ENCODE data around the gene AGBL2.

Gene AGBL2

GRCh38 chr11:47661245-47661644 is 53.9 kb downstream of the AGBL2 start:
- H3K9ac ChIP-seq, result no peak overlapping the region
- H2AFZ ChIP-seq (ENCODE audit: low read depth), result no peak overlapping the region
- H3K4me1 ChIP-seq (ENCODE audit: low read depth, poor library complexity, severe bottlenecking), result peaks cover 12% of the 10 kb centered on the region
- H3K27ac ChIP-seq, result no peak overlapping the region
- H3K4me3 ChIP-seq (IDR thresholded peaks at IDR 0.05; ENCODE audit: insufficient read depth, low read depth, low read length), result no peak overlapping the region
- no peak overlapping the region for H3K4me2 ChIP-seq
- no peaks in the 10 kb centered on the region for H4K20me1 ChIP-seq (ENCODE audit: insufficient read depth)
- no peaks in the 10 kb centered on the region for H3K27me3 ChIP-seq (ENCODE audit: insufficient read depth, low read depth)
- TF ChIP-seq CTCF (conservative IDR thresholded peaks at IDR 0.05; ENCODE audit: low read depth, low read length), result no peak
- H3K36me3 ChIP-seq (ENCODE audit: insufficient read depth), result no peaks in the 10 kb centered on the region
- no peaks in the 10 kb centered on the region for H3K79me2 ChIP-seq (ENCODE audit: insufficient read depth, low read depth)

- H3K27ac ChIP-seq, result no peak overlapping the region
- H2AFZ ChIP-seq (ENCODE audit: low read depth), result no peak overlapping the region
- H3K36me3 ChIP-seq (ENCODE audit: insufficient read depth), result no peaks in the 10 kb centered on the region
- no peaks in the 10 kb centered on the region for H4K20me1 ChIP-seq (ENCODE audit: insufficient read depth)
- H3K4me2 ChIP-seq, result no peak overlapping the region
- no peaks in the 10 kb centered on the region for H3K27me3 ChIP-seq (ENCODE audit: insufficient read depth, low read depth)
- no peak overlapping the region for H3K9ac ChIP-seq
- peaks cover 12% of the 10 kb centered on the region for H3K4me1 ChIP-seq (ENCODE audit: low read depth, poor library complexity, severe bottlenecking)
- no peak overlapping the region for H3K4me3 ChIP-seq (IDR thresholded peaks at IDR 0.05; ENCODE audit: insufficient read depth, low read depth, low read length)
- TF ChIP-seq CTCF (conservative IDR thresholded peaks at IDR 0.05; ENCODE audit: low read depth, low read length), result no peak
- H3K79me2 ChIP-seq (ENCODE audit: insufficient read depth, low read depth), result no peaks in the 10 kb centered on the region
These were observed 55.9 kb downstream of the AGBL2 start for GRCh38 chr11:47659276-47659675.

GRCh38 chr11:47656260-47656885 is 58.8 kb downstream of the AGBL2 start:
- H2AFZ ChIP-seq (ENCODE audit: low read depth), result no peak overlapping the region
- no peaks in the 10 kb centered on the region for H3K27me3 ChIP-seq (ENCODE audit: insufficient read depth, low read depth)
- H4K20me1 ChIP-seq (ENCODE audit: insufficient read depth), result no peaks in the 10 kb centered on the region
- H3K4me1 ChIP-seq (ENCODE audit: low read depth, poor library complexity, severe bottlenecking), result no peaks in the 10 kb centered on the region
- no peak overlapping the region for H3K27ac ChIP-seq
- H3K36me3 ChIP-seq (ENCODE audit: insufficient read depth), result no peaks in the 10 kb centered on the region
- H3K79me2 ChIP-seq (ENCODE audit: insufficient read depth, low read depth), result no peaks in the 10 kb centered on the region
- H3K4me3 ChIP-seq (IDR thresholded peaks at IDR 0.05; ENCODE audit: insufficient read depth, low read depth, low read length), result no peak overlapping the region
- H3K9ac ChIP-seq, result no peak overlapping the region
- H3K4me2 ChIP-seq, result no peak overlapping the region
- TF ChIP-seq CTCF (conservative IDR thresholded peaks at IDR 0.05; ENCODE audit: low read depth, low read length), result no peak

- H3K4me1 ChIP-seq (ENCODE audit: low read depth, poor library complexity, severe bottlenecking), result no peaks in the 10 kb centered on the region
- no peak for TF ChIP-seq CTCF (conservative IDR thresholded peaks at IDR 0.05; ENCODE audit: low read depth, low read length)
- no peak overlapping the region for H3K27ac ChIP-seq
- no peak overlapping the region for H3K4me2 ChIP-seq
- no peaks in the 10 kb centered on the region for H3K27me3 ChIP-seq (ENCODE audit: insufficient read depth, low read depth)
- no peaks in the 10 kb centered on the region for H3K79me2 ChIP-seq (ENCODE audit: insufficient read depth, low read depth)
- H3K36me3 ChIP-seq (ENCODE audit: insufficient read depth), result no peaks in the 10 kb centered on the region
- H2AFZ ChIP-seq (ENCODE audit: low read depth), result no peak overlapping the region
- H3K4me3 ChIP-seq (IDR thresholded peaks at IDR 0.05; ENCODE audit: insufficient read depth, low read depth, low read length), result no peak overlapping the region
- H3K9ac ChIP-seq, result no peak overlapping the region
- no peaks in the 10 kb centered on the region for H4K20me1 ChIP-seq (ENCODE audit: insufficient read depth)
These were observed 63.2 kb downstream of the AGBL2 start for GRCh38 chr11:47651818-47652469.

All from KMS-11 (cell line).